Measurements from ENCODE around the gene A3GALT2.
A peak's percentile ranks its signal among the peaks of the same experiment; 100 is the strongest.

A3GALT2 gene

DNA sequence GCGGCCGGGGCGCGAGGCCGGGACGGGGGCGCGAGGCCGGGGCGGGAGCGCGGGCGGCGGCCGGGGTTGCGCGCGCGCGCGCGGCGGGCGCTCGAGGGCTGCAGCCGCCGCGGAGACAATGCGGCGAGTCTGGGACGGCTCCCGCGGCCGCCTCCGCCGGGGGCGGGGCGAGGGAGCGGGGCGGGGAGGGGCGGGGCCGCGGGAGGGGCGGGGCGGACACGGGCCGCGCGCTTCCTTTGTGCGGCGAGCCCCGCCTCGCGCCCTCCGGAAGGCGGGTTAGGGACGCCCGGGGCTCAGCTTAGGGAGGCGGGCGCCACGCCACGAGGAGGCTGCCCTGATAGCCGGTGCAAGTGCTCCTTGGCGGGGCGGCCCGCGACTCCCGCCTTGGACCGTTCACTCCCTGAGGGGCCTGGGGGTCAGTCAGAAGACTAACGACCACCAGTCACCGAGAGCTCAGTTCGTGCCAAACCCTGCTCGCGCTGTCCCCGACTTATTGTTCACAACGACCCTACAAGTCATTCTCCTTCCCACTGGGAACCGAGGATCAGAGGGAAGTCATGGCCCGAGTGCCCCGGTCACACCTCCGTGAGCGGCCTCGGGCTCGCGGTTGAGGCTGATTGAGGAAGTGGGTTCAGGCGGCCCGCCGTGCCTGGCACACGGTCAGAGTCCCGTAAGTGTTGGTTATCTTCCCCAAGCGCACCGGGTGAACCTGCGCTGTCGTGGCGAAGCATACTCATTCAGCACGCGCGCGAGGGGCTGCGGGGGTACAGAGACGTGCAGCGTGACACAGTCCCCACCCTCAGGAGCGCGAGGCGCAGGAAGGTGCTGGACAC lies 29.1 kb upstream of the A3GALT2 start:
- DNase-seq: peak; percentile 91

- peak; percentile 63 for DNase-seq
Observed at GRCh38 chr1:33349081-33349759, 28.3 kb upstream of the A3GALT2 start.

- DNase-seq: no peak
Observed at GRCh38 chr1:33348676-33349080, 27.8 kb upstream of the A3GALT2 start.

DNA sequence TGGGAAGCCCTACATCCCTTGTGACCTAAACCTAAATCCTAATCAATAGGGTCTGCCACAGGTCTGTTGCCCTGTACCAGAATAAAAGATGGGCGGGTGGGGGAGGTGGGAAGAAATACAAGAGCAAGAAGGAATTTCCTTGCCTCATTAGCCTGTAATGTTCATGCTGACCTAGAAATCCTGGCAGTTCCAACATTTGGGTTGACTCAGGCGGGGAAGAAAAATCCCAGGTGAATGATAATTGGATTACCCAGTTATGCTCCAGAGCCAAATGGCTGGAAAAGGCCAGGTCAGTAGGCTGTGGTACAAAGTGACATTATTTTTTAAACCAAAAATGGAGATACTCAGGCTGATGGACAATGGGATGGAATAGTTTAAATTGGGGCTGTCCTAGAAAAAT lies 27.3 kb upstream of the A3GALT2 start:
- DNase-seq: no peak

DNA sequence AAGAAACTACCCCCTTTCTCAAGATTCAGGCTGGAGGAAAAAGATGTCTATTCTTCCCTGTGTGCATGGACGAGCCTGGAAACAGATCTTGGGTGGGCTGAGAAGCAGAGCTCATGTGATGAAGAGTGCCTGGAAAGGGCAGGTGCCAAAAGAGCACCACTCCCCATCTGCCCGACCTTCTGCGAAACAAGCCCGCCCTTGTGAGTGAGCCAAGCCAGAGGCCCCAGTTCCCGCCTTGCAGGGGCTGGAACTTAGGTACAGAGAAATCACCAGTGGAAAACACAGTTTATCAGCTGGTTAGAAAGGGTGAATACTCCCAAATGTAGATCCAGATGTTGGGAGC lies 26.7 kb upstream of the A3GALT2 start:
- peak; percentile 68 for DNase-seq

GRCh38 chr1:33346927-33347649 lies 26.2 kb upstream of the A3GALT2 start:
- no peak for DNase-seq

DNA sequence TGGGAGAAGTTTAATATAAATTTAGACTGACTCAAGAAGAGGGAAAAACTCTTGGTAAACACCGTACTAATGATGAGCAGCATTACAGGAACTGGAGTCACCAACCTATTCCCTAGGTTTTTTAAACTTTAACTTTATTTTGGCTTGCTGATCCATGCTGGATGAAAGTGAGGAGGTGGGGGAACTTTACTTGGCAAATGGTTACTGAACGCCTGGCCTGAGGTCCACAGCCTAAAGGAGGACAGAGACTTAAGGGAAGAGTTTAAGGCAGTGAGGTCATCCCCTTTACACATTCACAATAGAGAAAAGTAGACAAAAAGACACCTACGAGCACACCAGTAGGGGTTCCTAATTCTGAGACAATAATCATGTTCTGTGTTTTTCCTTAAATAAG lies 25.6 kb upstream of the A3GALT2 start:
- DNase-seq: no peak

DNA sequence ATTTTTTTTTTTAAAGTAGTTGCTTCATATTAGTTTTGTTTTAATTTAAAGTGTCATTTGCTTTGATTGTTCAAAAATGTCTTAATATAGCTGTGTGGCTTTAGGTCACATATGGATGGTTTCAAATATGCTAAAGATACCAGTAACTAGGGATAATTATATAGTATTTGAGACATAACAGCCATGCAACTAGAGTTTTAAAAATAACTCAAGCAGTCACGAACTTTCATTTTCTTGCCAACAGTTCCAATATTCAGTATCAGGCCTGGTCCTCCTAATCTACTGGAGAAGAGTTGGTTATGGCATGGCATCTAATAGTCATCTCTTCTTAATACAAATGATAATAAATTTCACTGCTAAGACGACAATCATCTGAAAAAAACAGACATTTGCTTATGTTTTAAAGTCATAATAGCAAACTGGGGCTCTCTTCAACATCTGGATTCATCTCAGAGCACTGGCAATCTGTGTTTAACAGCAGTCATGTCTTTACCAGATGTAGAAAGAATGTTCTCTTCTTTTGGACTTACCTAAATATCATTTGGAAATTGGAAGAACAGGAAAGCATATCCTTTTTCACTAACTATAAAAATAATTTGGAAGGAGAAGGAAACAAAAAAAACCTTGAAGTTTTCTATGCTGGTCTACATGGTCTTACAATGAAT lies 24.1 kb upstream of the A3GALT2 start:
- no peak for DNase-seq

DNA sequence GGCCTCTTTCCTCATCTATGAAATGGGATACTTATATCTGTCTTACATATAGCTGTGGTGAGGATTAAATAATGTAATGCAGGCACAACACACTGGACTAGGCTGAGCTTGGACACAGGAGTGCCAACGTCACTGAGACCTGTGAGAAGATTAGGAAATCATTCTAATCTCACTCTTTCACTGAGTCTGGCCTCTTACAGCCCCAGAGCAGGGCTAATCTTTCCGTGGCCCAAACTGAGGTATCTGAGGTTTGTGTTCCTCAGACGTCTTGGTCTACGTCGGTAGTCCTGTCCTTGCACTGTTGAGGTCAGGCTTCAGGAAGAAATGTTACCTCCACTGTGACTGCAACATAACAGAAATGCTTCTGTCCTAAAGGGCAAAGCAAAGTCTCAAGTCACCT lies 22.6 kb upstream of the A3GALT2 start:
- no peak for DNase-seq

- DNase-seq: peak; percentile 81
Observed at GRCh38 chr1:33342041-33342723, 21.3 kb upstream of the A3GALT2 start.

- no peak for DNase-seq
Observed at GRCh38 chr1:33341190-33341589, 20.3 kb upstream of the A3GALT2 start.

- no peak for DNase-seq
Observed at GRCh38 chr1:33339413-33339812, 18.5 kb upstream of the A3GALT2 start.

DNA sequence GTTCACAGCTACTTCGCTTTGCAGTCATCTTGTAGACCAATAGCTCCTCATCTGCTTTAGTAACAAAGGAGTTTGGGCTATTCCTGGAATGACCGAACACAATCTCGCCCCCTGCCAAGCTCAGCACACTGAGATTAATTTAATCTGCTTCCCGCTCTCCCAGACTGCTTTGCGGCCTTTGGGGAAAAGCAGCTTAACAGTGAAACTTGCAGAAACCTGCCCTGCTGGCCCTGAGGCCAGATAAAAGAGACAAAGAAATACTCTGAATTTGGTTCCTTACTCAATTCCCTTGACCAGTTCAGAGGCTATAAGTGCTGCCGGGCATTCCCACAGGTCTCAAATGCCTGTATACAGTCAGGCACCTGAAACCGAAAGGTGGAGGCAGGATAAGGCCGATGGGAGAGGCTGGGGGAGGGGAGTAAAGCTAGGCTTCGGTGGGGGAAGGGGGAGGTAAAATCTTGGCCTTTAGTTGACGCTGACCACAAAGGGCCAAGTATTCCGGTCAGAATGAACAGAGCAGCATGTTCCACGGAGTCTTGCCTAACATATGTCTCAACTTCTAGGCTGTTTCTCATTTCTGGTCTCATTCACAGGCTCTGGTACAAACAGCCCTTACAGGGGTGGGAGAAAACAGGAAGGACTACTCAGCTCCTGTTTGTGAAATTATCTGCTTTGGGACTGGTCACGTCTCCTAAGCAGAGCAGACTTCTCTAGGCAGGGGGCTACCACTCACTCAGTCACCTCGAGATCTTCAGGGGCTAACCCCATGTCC lies 17.7 kb upstream of the A3GALT2 start:
- DNase-seq: no peak

DNA sequence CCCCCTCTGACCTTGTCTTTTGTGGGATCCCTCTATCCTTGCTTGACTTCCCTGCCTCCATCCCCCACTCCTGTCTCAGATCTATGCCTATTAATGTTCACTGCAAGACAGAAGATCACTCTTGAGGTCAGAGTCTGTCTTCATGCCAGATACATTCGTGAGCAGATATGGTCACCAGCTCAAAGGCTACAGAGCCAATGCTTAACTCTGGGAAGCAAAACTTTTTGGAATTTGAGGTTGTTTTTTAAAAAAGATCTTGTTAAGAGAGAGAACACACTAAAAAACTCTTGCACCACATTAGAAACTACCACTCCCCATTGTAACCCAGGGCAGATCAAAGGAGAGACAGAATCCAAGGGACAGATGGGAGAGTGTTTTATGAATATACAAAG lies 17.1 kb upstream of the A3GALT2 start:
- DNase-seq: no peak

DNA sequence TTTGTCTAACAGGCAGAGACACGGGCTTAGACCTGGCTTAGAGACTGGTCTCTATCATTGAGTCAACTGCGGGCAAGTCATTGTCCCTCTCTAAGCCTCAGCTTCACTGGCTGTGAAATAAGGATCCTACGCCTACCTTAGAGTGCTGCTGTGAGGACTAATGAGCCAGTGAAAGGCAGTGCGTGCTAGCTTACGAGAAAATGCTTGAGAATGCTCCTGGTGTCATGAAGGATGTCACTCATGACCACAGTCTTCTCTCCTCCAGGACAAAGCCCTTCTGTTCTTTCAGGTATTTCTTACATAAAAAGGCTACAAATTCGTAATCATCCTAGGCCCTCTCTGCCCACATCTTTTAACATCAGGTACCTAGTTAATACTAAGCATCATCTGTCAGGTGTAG lies 16.5 kb upstream of the A3GALT2 start:
- no peak for DNase-seq

DNA sequence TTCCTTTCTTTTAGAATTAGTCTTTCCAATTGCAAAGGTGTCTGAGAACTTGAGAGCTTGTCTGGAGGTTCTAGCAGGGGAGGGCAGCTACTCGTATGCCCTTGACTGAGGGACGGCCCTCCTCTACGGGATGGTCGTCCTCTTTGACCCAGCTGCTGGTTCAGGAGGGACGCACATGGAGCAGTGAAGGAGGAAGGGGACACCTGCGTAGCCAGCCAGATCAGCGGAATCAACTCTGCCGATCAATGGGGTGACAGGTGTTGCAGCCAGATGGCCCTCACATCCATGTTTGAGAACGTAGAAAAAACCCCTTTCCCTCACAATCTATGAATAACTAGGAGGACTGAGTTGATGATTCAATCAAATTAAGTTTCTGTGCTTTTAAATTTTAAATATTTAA lies 15.7 kb upstream of the A3GALT2 start:
- no peak for DNase-seq

- DNase-seq: no peak
Observed at GRCh38 chr1:33335020-33335419, 14.1 kb upstream of the A3GALT2 start.

DNA sequence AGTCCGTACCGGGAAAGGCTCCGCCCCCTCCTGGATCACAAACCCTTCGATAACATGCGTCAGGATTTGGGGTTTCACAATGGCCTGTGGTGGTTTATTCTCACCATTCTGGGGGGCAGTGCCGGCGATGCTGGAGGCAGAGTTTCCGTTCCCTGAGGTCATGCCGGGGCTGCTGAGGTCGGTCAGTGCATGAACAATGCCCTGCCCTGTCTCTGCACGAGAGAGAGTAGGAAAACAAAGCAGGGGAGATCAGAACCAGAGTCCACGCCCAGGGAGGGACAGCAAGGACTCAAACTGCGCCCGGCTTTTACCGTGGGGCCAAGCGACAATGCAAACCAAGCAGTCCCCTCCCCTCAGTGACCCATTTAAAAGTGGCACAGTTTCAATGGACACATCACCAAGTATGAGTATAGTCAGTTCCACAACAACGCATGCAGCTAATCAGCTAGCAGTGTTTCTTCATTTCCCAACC lies 13.2 kb upstream of the A3GALT2 start:
- no peak for DNase-seq

GRCh38 chr1:33332881-33333280 lies 12.0 kb upstream of the A3GALT2 start:
- DNase-seq: no peak

DNA sequence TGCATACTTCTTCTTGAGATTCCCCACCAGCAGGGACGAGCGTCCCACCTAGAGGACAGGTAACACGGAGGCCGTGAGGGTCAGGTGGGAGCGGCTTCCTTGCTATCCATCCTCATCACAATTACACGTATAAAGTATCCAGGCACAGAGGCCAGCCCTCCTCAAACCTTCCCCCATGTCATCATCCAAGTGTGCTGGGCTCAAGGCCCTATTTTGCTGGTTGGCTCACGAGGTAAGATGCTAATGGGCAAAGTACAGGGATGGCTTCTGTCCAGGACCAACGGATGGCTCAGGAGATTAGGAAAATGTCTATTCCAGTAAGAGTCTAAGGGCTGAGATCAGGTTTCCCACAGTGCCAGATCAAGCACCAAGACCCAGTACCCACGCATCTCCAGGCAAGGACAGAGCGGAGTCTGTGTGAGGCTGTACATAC lies 11.5 kb upstream of the A3GALT2 start:
- no peak for DNase-seq

- DNase-seq: no peak
Observed at GRCh38 chr1:33331444-33332356, 10.8 kb upstream of the A3GALT2 start.

All from right forelimb (tissue), 1 donor.